SK-N-SH treated with all-trans-retinoic acid at 6 μM for 48 hours (cell line): ENCODE measurements around the gene ARHGEF2.

ENCODE experiments used
- ATAC-seq: fragments of 200-7000 bp; cut with Tn5 transposase; 3 replicates; pipeline ENCODE4 v1.9.1; 2020; ENCODE audit warnings: mild to moderate bottlenecking, moderate library complexity
- ARNTL ChIP-seq: fragments of 450-650 bp; formaldehyde crosslinking; IDR thresholded peaks from 2 replicates; pipeline ENCODE4 v1.5.0; 2020; ENCODE audit warnings: low read depth, mild to moderate bottlenecking, moderate library complexity, borderline replicate concordance
- BACH2 ChIP-seq: fragments of 250-450 bp; sonication (Bioruptor Pico); IDR thresholded peaks from 2 replicates; pipeline ENCODE4 v1.9.0; 2021; ENCODE audit warnings: mild to moderate bottlenecking, borderline replicate concordance
- CSDC2 ChIP-seq: fragments of 250-450 bp; sonication (Bioruptor Pico); IDR thresholded peaks from 2 replicates; pipeline ENCODE4 v1.5.0; 2020; ENCODE audit warnings: mild to moderate bottlenecking, moderate library complexity
- ESRRG ChIP-seq: fragments of 250-450 bp; sonication (Bioruptor Pico); IDR thresholded peaks from 2 replicates; pipeline ENCODE4 v1.6.1; 2021; ENCODE audit warnings: mild to moderate bottlenecking
- GLIS3 ChIP-seq: fragments of 250-450 bp; sonication (Bioruptor Pico); IDR thresholded peaks from 2 replicates; pipeline ENCODE4 v1.5.0; 2020; ENCODE audit warnings: mild to moderate bottlenecking, moderate library complexity
- PATZ1 ChIP-seq: fragments of 250-450 bp; sonication (Bioruptor Pico); IDR thresholded peaks from 2 replicates; pipeline ENCODE4 v1.8.0; 2020; ENCODE audit warnings: mild to moderate bottlenecking, moderate library complexity, borderline replicate concordance
- POU6F1 ChIP-seq: fragments of 250-450 bp; sonication (Bioruptor Pico); IDR thresholded peaks from 2 replicates; pipeline ENCODE4 v1.8.0; 2021; ENCODE audit warnings: low read depth, mild to moderate bottlenecking, moderate library complexity, borderline replicate concordance
- PPARA ChIP-seq: fragments of 250-450 bp; sonication (Bioruptor Pico); IDR thresholded peaks from 2 replicates; pipeline ENCODE4 v1.5.0; 2020; ENCODE audit warnings: mild to moderate bottlenecking, borderline replicate concordance
- SNAI2 ChIP-seq: fragments of 250-450 bp; sonication (Bioruptor Pico); IDR thresholded peaks from 2 replicates; pipeline ENCODE4 v1.5.0; 2020; ENCODE audit warnings: mild to moderate bottlenecking, moderate library complexity
- TCF4 ChIP-seq: fragments of 250-450 bp; sonication (Bioruptor Pico); IDR thresholded peaks from 2 replicates; pipeline ENCODE4 v1.8.0; 2021; ENCODE audit warnings: mild to moderate bottlenecking, moderate library complexity, borderline replicate concordance
- TOX ChIP-seq: fragments of 250-450 bp; sonication (Bioruptor Pico); IDR thresholded peaks from 2 replicates; pipeline ENCODE4 v1.8.0; 2021; ENCODE audit warnings: mild to moderate bottlenecking, moderate library complexity, borderline replicate concordance
- TSHZ2 ChIP-seq: fragments of 250-450 bp; sonication (Bioruptor Pico); IDR thresholded peaks from 2 replicates; pipeline ENCODE4 v1.5.0; 2020; ENCODE audit warnings: mild to moderate bottlenecking, moderate library complexity
- ZC3H10 ChIP-seq: fragments of 250-450 bp; sonication (Bioruptor Pico); IDR thresholded peaks from 2 replicates; pipeline ENCODE4 v1.5.1; 2021; ENCODE audit warnings: mild to moderate bottlenecking, moderate library complexity
- ZFP3 ChIP-seq: fragments of 250-450 bp; sonication (Bioruptor Pico); IDR thresholded peaks from 2 replicates; pipeline ENCODE4 v1.5.0; 2020; ENCODE audit warnings: mild to moderate bottlenecking, moderate library complexity
- ZNF565 ChIP-seq: fragments of 450-650 bp; formaldehyde crosslinking; conservative IDR thresholded peaks from 2 replicates; pipeline ENCODE4 v1.5.0; 2020; ENCODE audit warnings: low read depth, mild to moderate bottlenecking, moderate library complexity
- ZNF8 ChIP-seq: fragments of 450-650 bp; formaldehyde crosslinking; IDR thresholded peaks from 2 replicates; pipeline ENCODE4 v1.5.0; 2020; ENCODE audit warnings: mild to moderate bottlenecking, moderate library complexity

Gene ARHGEF2

GRCh38 chr1:155957411-155957915 is 20.9 kb downstream of the ARHGEF2 start:
- TF ChIP-seq ESRRG (no peak), TSHZ2 (CRISPR knock-in tag) (no peak), ZC3H10 (no peak), SNAI2 (CRISPR knock-in tag) (no peak), BACH2 (CRISPR knock-in tag) (no peak)
- no peak for ATAC-seq

GRCh38 chr1:155954645-155955044 is 23.7 kb downstream of the ARHGEF2 start:
- TF ChIP-seq ARNTL (no peak), PPARA (no peak)
- ATAC-seq, result no peak

- ATAC-seq, result no peak
Observed at GRCh38 chr1:155952505-155952890, 25.8 kb downstream of the ARHGEF2 start.

GRCh38 chr1:155951753-155952504 is 26.4 kb downstream of the ARHGEF2 start:
- ATAC-seq, result no peak
- TF ChIP-seq SNAI2 (CRISPR knock-in tag) (no peak), ESRRG (no peak), ZNF565 (CRISPR knock-in tag) (no peak), BACH2 (CRISPR knock-in tag) (no peak), TCF4 (CRISPR knock-in tag) (no peak), ZFP3 (CRISPR knock-in tag) (no peak)
- TF ChIP-seq, all 23 proteins: peak for 0

More at GRCh38 chr1:155952505-155952890, 25.8 kb downstream of the ARHGEF2 start:
- no peak for TF ChIP-seq CSDC2
- no peak for TF ChIP-seq TCF4 (CRISPR knock-in tag)
- TF ChIP-seq PATZ1 (CRISPR knock-in tag), result no peak
- no peak for TF ChIP-seq SNAI2 (CRISPR knock-in tag)
- TF ChIP-seq PPARA, result no peak
- TF ChIP-seq BACH2 (CRISPR knock-in tag), result no peak
- no peak for TF ChIP-seq ZNF8 (CRISPR knock-in tag)
- TF ChIP-seq POU6F1 (CRISPR knock-in tag), result no peak
- TF ChIP-seq GLIS3, result no peak
- TF ChIP-seq ZC3H10, result no peak

GRCh38 chr1:155950829-155951228 is 27.5 kb downstream of the ARHGEF2 start:
- ATAC-seq, result no peak; the same call in 1 of the 3 replicates
- TF ChIP-seq ARNTL (no peak), ZFP3 (CRISPR knock-in tag) (no peak), BACH2 (CRISPR knock-in tag) (no peak), GLIS3 (no peak), POU6F1 (CRISPR knock-in tag) (no peak), TOX (no peak), TSHZ2 (CRISPR knock-in tag) (no peak)
